GM18870 (cell line): Measurements from ENCODE around the gene GALNT13.

Source experiments
- ATAC-seq: cut with Tn5 transposase; IDR thresholded peaks from one replicate; pipeline ENCODE4 v1.9.1; 2021; ENCODE audit warnings: moderate library complexity; ENCODE audit not compliant: unreplicated experiment

The GALNT13 gene

GRCh38 chr2:154203902-154204301 lies 332.2 kb downstream of the GALNT13 start:
- no peak for ATAC-seq

GRCh38 chr2:154207288-154208047 lies 335.7 kb downstream of the GALNT13 start:
- ATAC-seq = no peak

DNA sequence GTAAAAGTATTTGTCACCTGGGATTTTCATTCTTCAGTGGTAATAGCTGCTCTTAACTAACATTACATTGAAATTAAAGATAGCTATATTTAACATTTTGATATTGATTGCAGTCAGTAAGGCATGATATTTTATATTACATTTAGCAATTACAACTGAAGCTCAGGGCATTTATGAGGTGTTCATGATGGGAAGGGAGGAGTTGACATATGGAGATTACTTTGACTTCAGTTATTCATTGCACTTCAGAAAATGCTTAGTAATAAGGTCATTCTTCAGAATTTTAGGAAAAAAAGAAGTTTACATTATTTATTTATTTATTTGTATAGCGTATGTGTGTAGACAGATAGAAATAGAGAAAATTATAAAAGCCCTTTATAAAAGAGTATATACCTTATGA lies 352.0 kb downstream of the GALNT13 start:
- ATAC-seq = no peak

- ATAC-seq = no peak
Observed at GRCh38 chr2:154226931-154227330, 355.2 kb downstream of the GALNT13 start.

- no peak for ATAC-seq
Observed at GRCh38 chr2:154228566-154229280, 357.0 kb downstream of the GALNT13 start.

GRCh38 chr2:154229966-154230365 lies 358.2 kb downstream of the GALNT13 start:
- ATAC-seq = no peak

GRCh38 chr2:154231021-154231420 lies 359.3 kb downstream of the GALNT13 start:
- ATAC-seq = no peak

DNA sequence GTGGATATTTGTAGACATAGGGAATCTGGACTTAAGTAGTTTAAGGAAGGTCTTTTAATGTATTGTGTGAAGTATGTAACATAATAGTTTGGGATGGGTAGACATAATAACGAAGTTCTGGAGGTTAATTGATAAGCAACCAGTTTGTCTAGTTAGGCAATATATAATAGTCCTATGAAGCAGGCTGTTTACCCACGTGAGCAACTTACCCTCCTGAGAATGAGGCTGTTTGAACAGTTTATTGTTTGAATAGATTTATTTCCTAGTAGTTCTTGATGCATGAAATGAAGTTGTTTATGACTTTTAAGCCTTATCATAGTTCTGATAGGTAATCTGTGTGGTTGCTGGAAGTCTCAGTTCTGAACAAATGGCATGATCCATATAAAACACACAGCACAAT lies 361.5 kb downstream of the GALNT13 start:
- no peak for ATAC-seq

DNA sequence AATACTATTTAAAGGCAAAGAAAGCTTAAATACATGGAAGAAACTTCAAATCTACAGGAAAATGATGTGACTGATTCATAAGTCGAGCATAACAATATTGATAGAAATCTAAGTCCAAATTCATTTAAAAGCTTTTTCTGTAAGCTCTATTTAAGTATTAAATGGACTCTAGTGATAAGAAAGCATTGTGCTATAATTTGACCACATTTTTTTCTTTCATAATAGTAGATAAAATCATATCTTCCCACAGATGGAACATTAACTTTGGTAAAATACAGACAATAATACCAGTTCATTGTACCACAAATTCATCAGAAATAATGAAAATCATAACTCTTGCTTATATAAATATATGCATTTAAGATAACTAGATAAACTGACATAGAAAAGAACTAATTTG lies 366.5 kb downstream of the GALNT13 start:
- ATAC-seq = no peak

DNA sequence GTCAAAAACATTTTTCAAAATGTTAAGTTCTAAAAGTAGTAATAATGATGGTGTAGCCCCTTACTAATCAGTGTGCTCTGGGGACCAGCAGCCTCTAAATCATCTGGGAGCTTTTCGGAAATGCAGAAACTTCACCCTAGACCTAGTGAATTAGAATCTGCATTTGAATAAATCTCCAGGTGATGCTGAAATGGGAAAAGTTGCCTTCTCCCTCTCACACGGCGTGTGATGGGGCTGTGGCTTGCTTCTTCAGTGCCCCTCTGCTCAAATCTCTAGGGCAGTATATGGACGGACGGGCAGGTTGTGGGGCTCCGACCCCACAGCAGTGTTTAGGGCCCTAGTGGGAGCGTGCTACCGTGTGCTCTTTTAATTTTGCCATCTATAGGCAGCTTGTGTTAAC lies 368.6 kb downstream of the GALNT13 start:
- no peak for ATAC-seq

- ATAC-seq = no peak
Observed at GRCh38 chr2:154240921-154241379, 369.2 kb downstream of the GALNT13 start.

- no peak for ATAC-seq
Observed at GRCh38 chr2:154242687-154243086, 371.0 kb downstream of the GALNT13 start.

GRCh38 chr2:154243685-154244084 lies 372.0 kb downstream of the GALNT13 start:
- no peak for ATAC-seq

- ATAC-seq = no peak
Observed at GRCh38 chr2:154244932-154245331, 373.2 kb downstream of the GALNT13 start.

DNA sequence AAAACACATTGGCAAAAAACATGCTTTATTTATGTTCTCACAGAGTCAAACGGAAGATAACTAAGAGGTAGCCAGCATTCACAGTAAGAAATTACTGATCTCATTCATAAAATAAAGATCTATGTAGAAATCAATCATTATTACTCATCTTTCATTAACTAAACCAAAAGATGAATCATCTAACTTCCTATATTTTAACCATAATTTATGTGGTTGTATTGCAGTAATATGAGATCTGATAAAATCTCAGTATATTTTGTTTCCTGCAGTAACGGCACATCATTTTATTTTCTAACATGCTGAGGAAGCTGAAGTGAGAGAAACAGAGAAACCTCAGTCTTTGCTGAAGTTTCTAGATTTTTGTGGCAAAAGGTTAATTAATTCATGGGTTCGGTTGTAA lies 375.8 kb downstream of the GALNT13 start:
- no peak for ATAC-seq

- no peak for ATAC-seq
Observed at GRCh38 chr2:154256136-154256535, 384.4 kb downstream of the GALNT13 start.

DNA sequence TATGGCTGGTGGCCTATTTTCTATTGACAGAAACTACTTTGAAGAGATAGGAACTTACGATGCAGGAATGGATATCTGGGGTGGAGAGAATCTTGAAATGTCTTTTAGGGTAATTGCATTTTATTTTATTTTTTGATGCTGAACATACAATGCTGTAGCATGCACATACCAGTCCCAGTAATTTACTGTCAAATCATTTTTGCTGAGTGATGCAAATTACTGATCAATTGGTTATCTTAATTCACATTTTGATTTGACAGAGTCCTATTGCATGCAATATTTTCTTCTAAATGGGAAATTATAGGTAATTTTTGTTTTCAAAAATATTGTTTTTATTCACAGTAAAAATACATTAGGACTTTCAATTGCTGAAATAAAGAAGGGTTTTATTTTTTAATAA lies 387.3 kb downstream of the GALNT13 start:
- ATAC-seq = no peak

- ATAC-seq = no peak
Observed at GRCh38 chr2:154261473-154262027, 389.8 kb downstream of the GALNT13 start.

- ATAC-seq = no peak
Observed at GRCh38 chr2:154263206-154263605, 391.5 kb downstream of the GALNT13 start.

DNA sequence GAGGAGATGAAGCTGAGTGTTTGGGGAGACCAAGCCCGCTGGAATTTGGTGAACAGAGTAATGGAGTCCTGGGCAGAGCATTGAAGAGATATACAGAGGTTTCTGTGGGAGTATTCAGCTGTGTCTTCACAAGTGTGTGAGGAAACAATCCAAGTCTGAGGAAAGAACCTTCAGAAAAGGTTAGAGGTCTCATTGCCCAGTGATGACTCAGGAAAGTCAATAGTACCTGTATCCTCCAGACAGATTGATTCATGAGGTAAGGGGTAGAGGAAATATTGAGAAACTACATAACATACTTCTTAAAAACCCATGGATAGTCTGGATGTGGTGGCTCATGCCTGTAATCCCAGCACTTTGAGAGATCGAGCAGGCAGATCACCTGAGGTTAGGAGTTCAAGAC lies 392.3 kb downstream of the GALNT13 start:
- ATAC-seq = no peak

DNA sequence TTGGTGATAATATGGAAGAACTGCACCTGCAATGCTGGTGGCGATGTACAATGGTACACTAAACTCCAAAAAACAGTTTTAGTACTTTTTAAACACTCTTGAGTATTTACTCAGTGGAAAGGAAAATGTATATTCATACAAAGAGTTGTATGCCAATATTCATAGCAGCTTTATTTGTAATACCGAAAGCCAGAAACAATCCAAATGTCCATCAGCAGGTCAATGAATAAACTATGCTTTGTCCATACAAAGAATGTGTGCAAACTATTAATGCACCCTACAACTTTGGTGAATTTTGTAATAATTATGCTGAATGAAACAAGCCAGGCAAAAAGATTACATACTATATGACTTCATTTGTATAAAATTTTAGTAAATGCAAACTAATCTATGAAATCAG lies 396.3 kb downstream of the GALNT13 start:
- ATAC-seq = no peak

DNA sequence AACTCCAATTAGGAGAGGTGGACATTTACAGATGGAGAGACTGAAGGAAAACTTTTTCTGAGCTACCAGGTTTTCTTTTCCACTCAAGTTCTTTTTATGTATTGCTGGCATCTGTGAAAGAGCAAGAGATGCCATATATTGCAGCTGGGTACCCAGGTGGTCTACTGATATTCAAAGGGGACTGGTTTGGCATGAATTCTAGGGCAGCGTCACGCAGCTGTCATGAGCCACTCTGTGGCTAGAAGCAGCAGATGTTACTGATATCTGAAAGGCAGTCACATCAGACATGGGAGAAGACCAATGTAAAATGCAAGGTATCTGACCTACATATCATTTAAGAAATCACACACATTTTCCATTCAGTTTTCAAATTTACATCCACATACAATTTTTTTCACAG lies 408.8 kb downstream of the GALNT13 start:
- ATAC-seq = no peak
